HEK293T (cell line): Measurements from ENCODE around the gene CELF1.

ENCODE experiments used
- CTCF ChIA-PET: fragments of 350-600 bp; formaldehyde crosslinking; extraction: SDS; loops from one replicate; lab custom pipeline; 2021; ENCODE audit warnings: antibody characterized with exemption, inconsistent platforms; lab: Yijun Ruan, JAX
- POLR2A ChIA-PET: fragments of 350-600 bp; formaldehyde crosslinking; extraction: SDS; loops from one replicate; lab custom pipeline; 2020; ENCODE audit warnings: antibody characterized with exemption, inconsistent platforms; lab: Yijun Ruan, JAX
- DNase-seq: peaks from one replicate; pipeline ENCODE4 v3.0.0; 2012; ENCODE audit warnings: mixed read lengths; ENCODE audit errors: extremely low spot score
- ARNT ChIP-seq: fragments of 450-650 bp; IDR thresholded peaks from 2 replicates; pipeline ENCODE4 v1.6.1; 2017; ENCODE audit warnings: mild to moderate bottlenecking
- BHLHE40 ChIP-seq: fragments of 450-650 bp; IDR thresholded peaks from 2 replicates; pipeline ENCODE4 v1.6.1; 2016; ENCODE audit warnings: mild to moderate bottlenecking, moderate library complexity, borderline replicate concordance
- CTBP1 ChIP-seq: fragments of 450-650 bp; IDR thresholded peaks from 2 replicates; pipeline ENCODE4 v1.6.1; 2016; ENCODE audit warnings: borderline replicate concordance
- ELF4 ChIP-seq: fragments of 450-650 bp; IDR thresholded peaks from 2 replicates; pipeline ENCODE4 v1.6.1; 2017; ENCODE audit warnings: antibody characterized with exemption
- FOXA1 ChIP-seq: fragments of 450-650 bp; IDR thresholded peaks from 2 replicates; pipeline ENCODE4 v1.6.1; 2016; ENCODE audit warnings: mild to moderate bottlenecking
- FOXK2 ChIP-seq: fragments of 450-650 bp; IDR thresholded peaks from 2 replicates; pipeline ENCODE4 v1.6.1; 2016; ENCODE audit warnings: mild to moderate bottlenecking
- FOXM1 ChIP-seq: fragments of 450-650 bp; IDR thresholded peaks from 2 replicates; pipeline ENCODE4 v1.6.1; 2017; ENCODE audit warnings: mild to moderate bottlenecking, borderline replicate concordance
- HDGF ChIP-seq: fragments of 450-650 bp; IDR thresholded peaks from 2 replicates; pipeline ENCODE4 v1.6.1; 2017; ENCODE audit warnings: antibody characterized with exemption, borderline replicate concordance
- L3MBTL2 ChIP-seq: fragments of 450-650 bp; conservative IDR thresholded peaks from 2 replicates; pipeline ENCODE4 v1.6.1; 2016; ENCODE audit warnings: mild to moderate bottlenecking
- LEF1 ChIP-seq: fragments of 450-650 bp; IDR thresholded peaks from 2 replicates; pipeline ENCODE4 v1.6.1; 2017; ENCODE audit warnings: mild to moderate bottlenecking, borderline replicate concordance
- NFRKB ChIP-seq: fragments of 450-650 bp; IDR thresholded peaks from 2 replicates; pipeline ENCODE4 v1.6.1; 2016; ENCODE audit warnings: mild to moderate bottlenecking, moderate library complexity
- SP1 ChIP-seq: fragments of 450-650 bp; IDR thresholded peaks from 2 replicates; pipeline ENCODE4 v1.6.1; 2017
- SUZ12 ChIP-seq: fragments of 450-650 bp; IDR thresholded peaks from 2 replicates; pipeline ENCODE4 v1.6.1; 2016; ENCODE audit warnings: mild to moderate bottlenecking
- TARDBP ChIP-seq: fragments of 450-650 bp; IDR thresholded peaks from 2 replicates; pipeline ENCODE4 v1.6.1; 2016
- ZNF384 ChIP-seq: fragments of 450-650 bp; IDR thresholded peaks from 2 replicates; pipeline ENCODE4 v1.6.1; 2016
- TF ChIP-seq, protein P1 (sequence below): fragments of 450-650 bp; IDR thresholded peaks from 2 replicates; pipeline ENCODE4 v1.6.1; 2016

The CELF1 gene

DNA sequence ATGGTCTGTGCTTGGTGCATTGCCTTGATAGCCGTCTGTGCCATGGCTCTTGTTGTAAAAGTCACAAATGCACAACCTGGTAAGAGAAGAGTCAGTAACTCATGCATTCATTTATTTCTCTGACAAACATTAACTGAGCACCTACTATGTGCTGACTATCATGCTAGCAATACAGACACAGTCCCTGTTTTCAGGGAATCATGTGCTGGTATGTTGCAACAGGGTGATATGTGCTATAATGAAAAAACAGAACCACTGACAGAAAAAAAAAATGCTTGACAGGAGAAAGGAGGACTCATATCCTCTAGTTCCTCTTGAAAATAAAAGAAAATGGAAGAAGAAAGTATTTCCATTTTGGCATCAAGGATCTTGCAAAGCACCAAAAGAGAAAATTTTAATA lies 69.5 kb downstream of the CELF1 start:
- no peak for TF ChIP-seq LEF1
- TF ChIP-seq BHLHE40 = no peak
- no peak for TF ChIP-seq TARDBP
- TF ChIP-seq ARNT = no peak
- no peak for TF ChIP-seq NFRKB
- no peak for TF ChIP-seq HDGF
- no peak for TF ChIP-seq SP1
- TF ChIP-seq CTBP1 = no peak
- TF ChIP-seq L3MBTL2 = no peak
- TF ChIP-seq, protein P1, sequence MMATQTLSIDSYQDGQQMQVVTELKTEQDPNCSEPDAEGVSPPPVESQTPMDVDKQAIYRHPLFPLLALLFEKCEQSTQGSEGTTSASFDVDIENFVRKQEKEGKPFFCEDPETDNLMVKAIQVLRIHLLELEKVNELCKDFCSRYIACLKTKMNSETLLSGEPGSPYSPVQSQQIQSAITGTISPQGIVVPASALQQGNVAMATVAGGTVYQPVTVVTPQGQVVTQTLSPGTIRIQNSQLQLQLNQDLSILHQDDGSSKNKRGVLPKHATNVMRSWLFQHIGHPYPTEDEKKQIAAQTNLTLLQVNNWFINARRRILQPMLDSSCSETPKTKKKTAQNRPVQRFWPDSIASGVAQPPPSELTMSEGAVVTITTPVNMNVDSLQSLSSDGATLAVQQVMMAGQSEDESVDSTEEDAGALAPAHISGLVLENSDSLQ = no peak
- no peak for TF ChIP-seq FOXM1
- no peak for TF ChIP-seq FOXK2
- no peak for TF ChIP-seq SUZ12
- no peak for TF ChIP-seq FOXA1
- TF ChIP-seq ZNF384 = no peak
- no peak for TF ChIP-seq ELF4
- DNase-seq = no peak
- CTCF ChIA-PET = no interaction called here
- POLR2A ChIA-PET = no interaction called here

DNA sequence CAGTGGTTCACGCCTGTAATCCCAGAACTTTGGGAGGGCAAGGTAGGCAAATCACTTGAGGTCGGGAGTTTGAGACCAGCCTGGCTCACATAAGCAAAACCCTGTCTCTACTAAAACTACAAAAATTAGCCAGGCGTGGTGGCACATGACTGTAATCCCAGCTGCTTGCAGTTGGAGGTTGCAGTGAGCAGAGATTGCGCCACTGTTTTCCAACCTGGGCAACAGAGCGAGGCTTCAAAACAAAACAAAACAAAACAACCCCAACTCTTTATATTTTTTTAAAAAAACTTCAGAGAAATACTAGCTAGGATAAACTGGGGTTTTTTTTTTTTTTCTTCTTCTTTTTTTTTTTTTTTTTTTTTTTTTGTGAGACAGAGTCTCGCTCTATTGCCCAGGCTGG lies 72.2 kb downstream of the CELF1 start:
- POLR2A ChIA-PET = interaction anchor here (0.5 kb wide), 1 partner anchor 269 kb away, joined by 3 read pairs; no protein-coding TSS in a partner anchor
- DNase-seq = no peak
- TF ChIP-seq BHLHE40 = no peak
- TF ChIP-seq FOXM1 = no peak
- no peak for TF ChIP-seq L3MBTL2
- no peak for TF ChIP-seq TARDBP
- TF ChIP-seq, protein P1 = no peak
- no peak for TF ChIP-seq FOXK2
- no peak for TF ChIP-seq SUZ12
- CTCF ChIA-PET = no interaction called here

DNA sequence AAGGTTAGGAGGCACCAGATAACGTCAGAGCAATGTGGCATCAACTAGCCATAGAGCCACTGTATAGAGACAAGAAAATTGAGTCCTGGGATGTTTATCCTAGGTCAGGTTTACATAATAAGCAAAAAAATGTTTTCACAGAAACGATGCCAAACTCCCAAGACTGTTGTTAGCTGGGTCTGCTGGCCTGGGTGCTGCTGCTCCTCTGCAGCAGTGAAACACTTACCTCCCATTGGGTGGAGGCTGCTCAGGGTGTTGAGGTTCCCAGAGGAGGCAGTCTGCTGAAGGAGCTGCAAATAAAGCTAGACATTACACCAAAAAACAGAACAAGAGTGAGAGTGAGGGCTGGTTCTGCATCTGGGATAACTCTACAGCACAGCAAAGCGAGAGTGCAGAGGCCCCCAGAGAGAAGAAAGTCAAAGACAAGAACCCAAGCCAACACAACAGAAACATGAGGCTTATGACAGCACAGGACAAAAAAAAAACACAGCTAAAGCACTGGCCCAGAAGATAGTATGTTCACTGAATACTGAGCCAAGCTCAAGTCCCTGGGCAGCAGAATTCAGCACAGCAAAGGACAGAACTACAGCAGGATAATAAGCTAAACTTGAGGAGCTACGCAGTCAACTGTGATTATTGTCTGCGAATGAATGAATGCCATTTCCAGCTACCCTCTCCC lies 74.1 kb downstream of the CELF1 start:
- DNase-seq = no peak
- CTCF ChIA-PET = no interaction called here
- POLR2A ChIA-PET = no interaction called here
- no peak for TF ChIP-seq ARNT

DNA sequence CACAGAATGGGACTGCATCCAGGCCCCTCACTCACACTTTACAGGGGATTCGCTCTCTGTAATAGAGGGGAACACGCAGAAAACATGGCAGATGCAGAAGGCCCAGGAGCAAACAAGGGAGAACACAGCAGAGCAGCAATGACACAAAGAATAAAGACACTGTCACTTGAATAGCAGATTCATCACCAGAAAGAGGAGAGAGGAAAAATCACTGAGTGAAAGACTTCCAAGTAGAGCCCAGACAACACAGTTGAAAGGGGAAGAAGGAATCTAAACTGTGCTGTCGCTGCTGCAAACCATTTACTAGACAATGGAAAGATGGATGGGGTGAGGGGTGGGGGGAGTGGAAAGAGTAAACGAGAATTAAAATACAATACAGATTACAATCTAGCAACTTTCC lies 75.2 kb downstream of the CELF1 start:
- POLR2A ChIA-PET = interaction anchor here (0.5 kb wide), 1 partner anchor 276 kb away, joined by 4 read pairs; no protein-coding TSS in a partner anchor
- CTCF ChIA-PET = no interaction called here
- TF ChIP-seq FOXA1 (no peak), NFRKB (no peak), HDGF (no peak), LEF1 (no peak), CTBP1 (no peak), TARDBP (no peak), SUZ12 (no peak), SP1 (no peak), FOXM1 (no peak)
- no peak for DNase-seq

DNA sequence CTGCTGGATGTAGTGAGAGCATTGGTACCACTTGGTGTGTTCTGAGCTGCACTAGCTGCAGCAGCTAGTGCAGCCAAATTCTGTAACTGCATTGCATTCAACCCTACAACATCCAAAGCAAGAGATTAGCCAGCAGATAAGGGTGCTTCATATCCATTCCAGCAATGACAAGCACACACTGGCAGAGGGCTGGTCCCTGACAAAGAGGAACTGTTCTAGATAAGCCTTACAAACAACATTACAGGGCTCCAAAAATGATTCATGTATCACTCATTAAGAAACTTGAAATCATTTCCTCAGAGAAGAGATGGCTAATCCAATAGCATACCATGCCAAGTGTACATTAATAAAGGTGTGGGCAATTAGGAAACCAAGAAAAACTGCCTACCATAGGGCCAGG lies 75.6 kb downstream of the CELF1 start:
- CTCF ChIA-PET = no interaction called here
- POLR2A ChIA-PET = interaction anchor here (0.5 kb wide), 1 partner anchor 276 kb away, joined by 4 read pairs; no protein-coding TSS in a partner anchor
- TF ChIP-seq FOXK2 (no peak), TARDBP (no peak), NFRKB (no peak), ZNF384 (no peak), LEF1 (no peak), ARNT (no peak), SP1 (no peak)
- TF ChIP-seq, protein P1 = no peak
- no peak for DNase-seq

DNA sequence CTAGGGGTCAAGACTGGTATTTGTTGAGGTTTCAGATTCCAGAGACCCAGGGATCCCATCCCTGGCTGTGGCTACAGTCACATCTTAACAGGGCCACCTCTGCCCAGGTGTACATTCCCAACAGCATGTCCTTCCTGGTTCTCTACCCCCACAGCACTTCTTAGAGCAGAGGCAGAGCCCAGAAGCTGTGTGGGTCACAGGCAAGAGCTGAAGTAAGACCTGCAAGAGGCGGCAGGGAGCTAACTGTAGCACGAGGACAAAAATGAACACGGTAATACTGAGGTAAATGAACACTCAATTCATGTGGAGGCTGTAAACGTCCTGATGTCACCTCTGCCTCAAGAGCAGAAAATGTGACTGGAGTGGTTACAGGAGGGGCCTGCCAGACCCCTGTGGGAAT lies 82.3 kb downstream of the CELF1 start:
- POLR2A ChIA-PET = no interaction called here
- TF ChIP-seq BHLHE40 (no peak), HDGF (no peak), SP1 (no peak), CTBP1 (no peak)
- no peak for DNase-seq
- CTCF ChIA-PET = interaction anchor here (0.7 kb wide), 1 partner anchor 30 kb away, joined by 3 read pairs; no protein-coding TSS in a partner anchor
